SK-N-SH treated with all-trans-retinoic acid at 6 μM for 48 hours (cell line): ENCODE results near the gene WNT3.

ENCODE experiments used
- ARNTL ChIP-seq: fragments of 450-650 bp; formaldehyde crosslinking; IDR thresholded peaks from 2 replicates; pipeline ENCODE4 v1.5.0; 2020; ENCODE audit warnings: low read depth, mild to moderate bottlenecking, moderate library complexity, borderline replicate concordance
- RARB ChIP-seq: fragments of 250-450 bp; sonication (Bioruptor Pico); IDR thresholded peaks from 2 replicates; pipeline ENCODE4 v1.8.0; 2021; ENCODE audit warnings: mild to moderate bottlenecking, moderate library complexity
- TCF4 ChIP-seq: fragments of 250-450 bp; sonication (Bioruptor Pico); IDR thresholded peaks from 2 replicates; pipeline ENCODE4 v1.8.0; 2021; ENCODE audit warnings: mild to moderate bottlenecking, moderate library complexity, borderline replicate concordance
- TOX ChIP-seq: fragments of 250-450 bp; sonication (Bioruptor Pico); IDR thresholded peaks from 2 replicates; pipeline ENCODE4 v1.8.0; 2021; ENCODE audit warnings: mild to moderate bottlenecking, moderate library complexity, borderline replicate concordance

GRCh38 chr17:46847204-46848191 lies 29.0 kb upstream of the WNT3 start:
- no peak for TF ChIP-seq ARNTL (CRISPR knock-in tag)
- no peak for TF ChIP-seq TCF4 (CRISPR knock-in tag)
- no peak for TF ChIP-seq RARB (CRISPR knock-in tag)
- no peak for TF ChIP-seq TOX (CRISPR knock-in tag)
